DOHH2 (cell line): ENCODE results near the gene CDO1.

ENCODE experiments used
- H3F3A ChIP-seq: fragments of 200-600 bp; sonication (generic), shearing (Covaris generic); 2 replicates; pipeline ENCODE4 v1.6.0; 2016; ENCODE audit warnings: antibody characterized with exemption, mild to moderate bottlenecking; ENCODE audit not compliant: control insufficient read depth, insufficient read depth
- H3K27ac ChIP-seq: fragments of 200-600 bp; sonication (generic); 2 replicates; pipeline ENCODE4 v1.5.1; 2014; ENCODE audit warnings: low read depth, mild to moderate bottlenecking, low read length, moderate library complexity
- H3K27me3 ChIP-seq: fragments of 200-600 bp; sonication (generic); 2 replicates; pipeline ENCODE4 v1.6.1; 2014; ENCODE audit warnings: mild to moderate bottlenecking, low read length, mixed read lengths; ENCODE audit not compliant: control insufficient read depth
- H3K36me3 ChIP-seq: fragments of 200-600 bp; sonication (generic); 2 replicates; pipeline ENCODE4 v1.6.1; 2014; ENCODE audit warnings: mild to moderate bottlenecking, low read length, moderate library complexity, mixed read lengths; ENCODE audit not compliant: control insufficient read depth
- H3K4me1 ChIP-seq: fragments of 200-600 bp; sonication (generic); 2 replicates; pipeline ENCODE4 v1.6.1; 2014; ENCODE audit warnings: mild to moderate bottlenecking, low read length, mixed read lengths; ENCODE audit not compliant: control insufficient read depth
- H3K4me2 ChIP-seq: fragments of 200-600 bp; sonication (generic); 2 replicates; pipeline ENCODE4 v1.6.0; 2014; ENCODE audit warnings: mild to moderate bottlenecking, low read length, moderate library complexity
- H3K4me3 ChIP-seq: fragments of 200-600 bp; sonication (generic); 2 replicates; pipeline ENCODE4 v1.5.1; 2014; ENCODE audit warnings: mild to moderate bottlenecking, low read length, mixed read lengths
- H3K79me2 ChIP-seq: fragments of 200-600 bp; sonication (generic); 2 replicates; pipeline ENCODE4 v1.6.1; 2014; ENCODE audit warnings: mild to moderate bottlenecking, low read length, mixed read lengths; ENCODE audit not compliant: control insufficient read depth
- H3K9me2 ChIP-seq: fragments of 200-600 bp; sonication (generic); replicated peaks from 2 replicates; pipeline ENCODE4 v1.6.1; 2014; ENCODE audit warnings: mild to moderate bottlenecking, low read length, mixed read lengths; ENCODE audit not compliant: control insufficient read depth
- H3K9me3 ChIP-seq: fragments of 200-600 bp; sonication (generic); 2 replicates; pipeline ENCODE4 v1.6.1; 2014; ENCODE audit warnings: antibody characterized with exemption, low read length, mixed read lengths; ENCODE audit not compliant: control insufficient read depth, insufficient read depth
- H4K20me1 ChIP-seq: fragments of 200-600 bp; sonication (generic); 2 replicates; pipeline ENCODE4 v1.6.0; 2014; ENCODE audit warnings: low read depth, mild to moderate bottlenecking, antibody characterized with exemption, low read length, moderate library complexity; ENCODE audit not compliant: control insufficient read depth, insufficient read depth
- CTCF ChIP-seq: fragments of 200-600 bp; sonication (generic); IDR thresholded peaks from one replicate; pipeline ENCODE4 v1.5.1; 2014; ENCODE audit warnings: antibody characterized with exemption, mild to moderate bottlenecking, low read depth, low read length; ENCODE audit not compliant: poor library complexity, severe bottlenecking
- EZH2phosphoT487 ChIP-seq: fragments of 200-600 bp; sonication (generic); IDR thresholded peaks from 2 replicates; pipeline ENCODE4 v1.6.1; 2017; ENCODE audit warnings: borderline replicate concordance, mild to moderate bottlenecking, antibody characterized with exemption, low read length, moderate library complexity, mixed read lengths

Gene CDO1

GRCh38 chr5:115842952-115843351 is 26.5 kb upstream of the CDO1 start:
- H3K27me3 ChIP-seq = no peaks in the 10 kb centered on the region
- peaks cover 16% of the 10 kb centered on the region for H3F3A ChIP-seq
- peaks cover 50% of the 10 kb centered on the region for H3K4me1 ChIP-seq
- TF ChIP-seq EZH2phosphoT487 (no peak), CTCF (no peak)
- H3K9me2 ChIP-seq = no peaks in the 10 kb centered on the region
- H3K27ac ChIP-seq = peak overlapping the region; percentile 78
- H3K4me3 ChIP-seq = peak overlapping the region; percentile 96
- peaks cover 24% of the 10 kb centered on the region for H4K20me1 ChIP-seq
- peak overlapping the region; percentile 65 for H3K4me2 ChIP-seq
- no peaks in the 10 kb centered on the region for H3K9me3 ChIP-seq
- peaks cover 97% of the 10 kb centered on the region for H3K79me2 ChIP-seq
- peaks cover 47% of the 10 kb centered on the region for H3K36me3 ChIP-seq

GRCh38 chr5:115842089-115842935 is 25.9 kb upstream of the CDO1 start:
- peaks cover 51% of the 10 kb centered on the region for H3K36me3 ChIP-seq
- H3K4me2 ChIP-seq = peak overlapping the region; percentile 65
- peaks cover 27% of the 10 kb centered on the region for H4K20me1 ChIP-seq
- no peaks in the 10 kb centered on the region for H3K9me2 ChIP-seq
- peaks cover 55% of the 10 kb centered on the region for H3K4me1 ChIP-seq
- peaks cover 19% of the 10 kb centered on the region for H3F3A ChIP-seq
- no peaks in the 10 kb centered on the region for H3K27me3 ChIP-seq
- TF ChIP-seq CTCF = peak; percentile 42
- TF ChIP-seq EZH2phosphoT487 = no peak
- H3K9me3 ChIP-seq = no peaks in the 10 kb centered on the region
- peak overlapping the region; percentile 78 for H3K27ac ChIP-seq
- H3K79me2 ChIP-seq = peaks cover 97% of the 10 kb centered on the region
- H3K4me3 ChIP-seq = peak overlapping the region; percentile 96

DNA sequence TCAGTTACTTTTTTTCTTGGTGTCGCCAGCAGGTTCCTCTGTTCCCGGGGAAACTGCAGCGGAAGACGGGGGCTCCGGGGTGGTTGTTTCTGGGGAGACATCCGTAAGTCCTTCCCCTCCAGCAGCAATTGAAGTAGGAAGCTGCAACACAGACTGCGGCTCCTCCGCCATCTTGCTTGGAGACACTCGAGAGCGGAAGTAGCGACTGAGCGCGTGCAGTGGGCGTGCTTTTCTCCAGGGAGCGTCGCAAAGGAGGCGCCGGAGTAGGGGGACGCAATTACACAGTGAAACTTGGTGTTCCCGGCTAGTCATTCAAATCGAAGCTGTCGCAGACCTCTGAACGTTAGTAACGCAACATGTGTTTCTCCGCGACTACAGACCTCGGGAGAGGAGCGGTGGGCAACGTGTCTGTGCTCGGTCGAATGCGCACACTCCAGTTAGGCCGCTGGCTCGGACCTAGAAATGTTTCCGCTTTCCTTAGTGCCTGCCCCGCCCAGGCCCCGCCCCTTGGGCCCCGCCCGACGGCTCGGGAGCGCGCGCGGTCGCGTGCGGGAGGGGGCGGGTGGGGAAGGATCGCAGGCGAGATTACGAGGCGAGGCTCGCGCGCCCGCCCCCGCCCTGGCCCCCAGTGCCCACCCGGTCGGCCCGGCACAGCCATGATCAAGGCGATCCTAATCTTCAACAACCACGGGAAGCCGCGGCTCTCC is 25.1 kb upstream of the CDO1 start, which contains the start of the genes AP3S1 and ATG12:
Gene AP3S1, plus strand, starts transcription at position 554 of the 707 bp plus-strand sequence. Its CDS starts 103 bp downstream, at position 657.
Gene ATG12, minus strand, starts transcription at position 184 of the 707 bp plus-strand sequence. Its CDS starts 13 bp downstream, at position 171.
- no peak for TF ChIP-seq EZH2phosphoT487
- TF ChIP-seq CTCF = no peak
- peak within 1 kb of the TSS; percentile 78 for H3K27ac ChIP-seq
- H3K4me1 ChIP-seq = peaks cover 55% of the 10 kb centered on the region
- peaks cover 27% of the 10 kb centered on the region for H4K20me1 ChIP-seq
- H3K27me3 ChIP-seq = no peaks in the 10 kb centered on the region
- no peaks in the 10 kb centered on the region for H3K9me3 ChIP-seq
- H3K36me3 ChIP-seq = peaks cover 59% of the 10 kb centered on the region
- peak within 1 kb of the TSS; percentile 65 for H3K4me2 ChIP-seq
- H3K4me3 ChIP-seq = peak within 1 kb of the TSS; percentile 96
- H3K9me2 ChIP-seq = no peaks in the 10 kb centered on the region
- H3K79me2 ChIP-seq = peaks cover 96% of the 10 kb centered on the region
- H3F3A ChIP-seq = peaks cover 19% of the 10 kb centered on the region
